ENCODE measurements around the gene ZSWIM4.
A peak's percentile ranks its signal among the peaks of the same experiment; 100 is the strongest.

ZSWIM4 gene

DNA sequence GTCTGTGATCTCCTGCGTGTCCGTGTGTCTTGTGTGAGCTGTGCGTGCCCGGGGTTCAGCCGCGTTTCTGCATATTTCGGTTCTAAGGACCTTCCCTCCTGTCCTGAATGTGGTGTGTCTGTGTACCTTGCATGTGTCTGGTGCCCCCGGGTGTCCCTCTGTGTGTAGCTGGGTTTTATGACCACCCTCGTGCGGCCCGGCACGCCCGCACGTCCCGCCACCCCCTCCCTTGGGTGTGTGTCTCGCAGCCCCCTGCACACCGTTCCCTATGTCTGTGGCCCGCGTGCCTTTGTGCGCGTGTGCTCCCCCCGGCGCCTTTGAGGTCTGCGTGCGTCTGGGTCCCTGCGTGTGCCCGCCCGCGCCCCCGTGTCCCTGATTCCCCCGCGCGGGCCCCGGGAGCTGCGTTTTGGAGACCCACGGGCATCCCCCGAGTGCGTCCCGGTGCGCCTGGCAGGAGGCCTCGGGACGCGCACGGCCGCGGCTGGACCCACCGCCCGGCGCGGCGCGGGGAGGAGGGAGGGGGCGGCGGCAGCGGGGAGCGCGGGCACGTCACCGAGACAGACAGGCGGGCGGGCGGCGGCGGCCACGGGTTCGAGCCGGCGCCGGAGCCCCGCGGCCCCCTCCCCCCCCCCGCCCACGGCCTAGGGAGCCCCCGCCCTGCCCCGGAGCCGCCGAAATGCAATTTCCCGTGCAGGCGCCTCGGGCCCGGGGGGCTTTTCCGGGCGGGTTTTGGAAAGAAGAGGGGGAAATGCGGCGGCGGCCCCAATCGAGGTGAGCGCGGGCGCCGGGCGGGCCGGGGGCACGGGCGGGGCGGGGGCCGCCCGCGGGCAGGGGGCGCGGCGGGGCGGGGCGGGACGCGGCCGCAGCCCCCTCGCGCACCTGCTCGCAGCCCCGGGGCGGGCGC lies 69.7 kb downstream of the ZSWIM4 start:
- DNase-seq, result peak in 2 of 10 donors; percentile 34 to 78
- intact Hi-C loops (cut with DNase I), result no loop called here

DNA sequence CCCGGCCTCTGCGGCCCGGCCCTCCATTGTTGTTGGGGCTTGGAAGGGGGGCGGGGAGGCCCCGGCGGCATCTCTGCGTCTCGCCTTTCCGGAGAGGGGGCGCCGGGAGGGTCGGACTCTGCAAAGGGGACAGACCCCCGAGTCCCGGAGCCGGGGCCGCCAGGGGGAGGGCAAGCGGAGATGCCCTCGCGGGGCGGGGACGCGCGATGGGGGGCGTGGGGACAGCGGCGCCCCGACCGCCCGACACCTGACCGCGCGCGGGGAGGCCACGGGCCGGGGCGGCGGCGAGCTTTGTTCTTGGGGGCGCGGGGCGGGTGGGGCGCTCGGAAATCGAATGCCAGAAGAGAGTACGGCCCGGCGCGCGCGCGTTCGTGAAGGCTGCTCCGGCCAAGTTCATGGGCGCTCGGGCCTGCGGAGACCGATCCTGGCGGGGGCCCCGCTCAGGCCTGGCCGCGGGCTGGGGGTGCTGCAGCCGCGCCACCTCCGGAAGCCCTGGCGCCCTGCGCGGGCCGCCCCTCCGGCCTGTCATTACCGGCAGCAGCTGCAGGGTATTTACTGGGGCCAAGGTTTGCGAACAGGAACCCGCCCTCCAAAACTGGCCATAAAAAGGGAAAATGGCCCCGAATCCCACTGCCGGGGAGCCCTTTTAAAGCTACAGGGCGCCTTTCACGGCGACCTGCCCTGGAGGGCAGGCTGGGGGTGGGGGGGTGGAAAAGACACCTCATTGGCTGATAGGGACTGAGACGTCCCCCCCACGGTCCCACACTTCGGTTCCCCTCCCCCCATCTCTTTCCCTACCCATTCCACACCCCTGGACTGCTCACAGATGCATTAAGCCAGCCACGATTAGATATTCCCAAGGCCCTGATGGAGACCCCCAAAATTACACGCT lies 70.6 kb downstream of the ZSWIM4 start:
- intact Hi-C loops (cut with DNase I), result no loop called here
- peak in 3 of 10 donors; percentile 39 to 46 (median 41) for DNase-seq

DNA sequence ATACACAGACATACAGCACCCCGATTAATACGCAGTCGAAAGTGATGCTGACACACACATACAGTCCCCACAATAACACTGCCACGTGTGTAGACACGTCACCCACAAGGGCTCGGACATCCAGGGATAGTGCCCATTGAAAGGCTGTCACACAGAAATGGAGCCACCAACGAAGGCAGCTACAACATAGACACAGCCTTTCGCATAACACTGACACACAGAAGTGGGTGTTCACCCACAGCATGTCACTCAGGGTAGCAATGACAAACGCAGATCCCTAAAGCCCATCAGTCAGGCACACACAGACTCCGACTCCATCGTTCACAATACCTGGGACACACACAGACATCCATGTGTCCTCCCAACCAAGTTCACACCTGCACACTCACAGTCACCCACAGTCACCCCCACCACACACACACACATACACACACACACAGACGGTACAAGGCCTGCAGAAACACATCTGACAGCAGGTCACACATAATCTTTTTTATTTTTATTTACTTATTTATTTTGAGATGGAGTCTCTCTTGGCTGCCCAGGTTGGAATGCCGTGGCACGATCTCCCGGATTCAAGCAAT lies 71.3 kb downstream of the ZSWIM4 start:
- DNase-seq, result no peak
- intact Hi-C loops (cut with DNase I), result no loop called here

DNA sequence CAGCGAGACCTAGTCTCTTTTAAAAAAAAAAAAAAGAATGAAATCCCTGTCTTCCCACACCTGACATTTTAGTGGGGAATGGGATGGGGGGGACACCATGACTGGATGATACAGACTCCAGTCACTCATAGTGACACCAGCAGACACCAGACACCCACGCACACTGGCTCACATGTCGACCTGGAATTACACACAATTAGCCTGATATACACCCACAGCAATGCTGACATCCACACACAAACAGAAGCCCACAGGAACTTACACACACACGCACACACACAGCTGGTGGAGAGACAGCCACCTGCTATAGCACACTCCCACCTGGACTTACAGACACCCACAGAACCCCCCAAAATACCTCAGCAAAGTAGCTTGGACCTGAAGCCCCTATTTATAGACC lies 73.4 kb downstream of the ZSWIM4 start:
- intact Hi-C loops (cut with DNase I), result no loop called here

DNA sequence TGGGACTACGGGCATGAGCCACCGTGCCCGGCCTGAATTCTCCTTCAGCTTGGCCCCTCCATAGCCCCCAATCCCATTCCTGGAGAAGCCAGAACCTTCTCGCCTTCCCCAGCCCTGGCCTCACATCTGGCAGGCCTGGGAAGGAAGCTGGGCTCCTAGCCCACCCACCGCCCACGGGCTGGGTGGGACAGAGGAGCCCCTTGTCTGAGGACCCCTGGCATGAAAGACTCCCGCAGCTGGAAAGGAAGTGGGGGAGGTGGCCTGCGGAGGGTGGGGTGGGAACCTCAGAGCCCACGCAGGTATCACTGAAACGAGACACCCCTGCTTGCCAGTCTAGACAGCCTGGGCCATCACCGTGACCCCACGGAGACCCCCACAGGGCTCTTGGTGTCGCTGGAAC lies 74.0 kb downstream of the ZSWIM4 start:
- no peak for DNase-seq
- intact Hi-C loops (cut with DNase I), result no loop called here

More for the DNA sequence above, 73.4 kb downstream of the ZSWIM4 start:
- DNase-seq, result no peak

DNA sequence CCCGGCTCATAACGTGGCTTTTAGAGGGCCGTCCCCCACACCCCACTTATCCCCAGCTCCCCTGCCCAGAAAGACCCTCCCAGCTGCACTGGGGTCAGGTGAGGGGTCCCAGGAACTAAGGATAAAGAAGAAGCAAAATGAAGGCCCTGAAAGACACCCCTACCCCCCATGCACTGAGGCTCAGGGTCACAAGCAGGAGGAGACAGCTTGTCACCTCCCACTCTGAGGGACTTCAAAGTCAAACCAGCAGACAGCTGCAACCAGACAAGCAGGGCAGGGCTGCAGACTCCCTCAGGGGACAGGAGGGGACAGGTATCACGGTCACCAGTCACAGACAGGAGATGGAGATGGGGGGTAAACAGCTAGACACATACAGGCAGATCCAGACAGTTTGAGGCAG lies 75.6 kb downstream of the ZSWIM4 start:
- intact Hi-C loops (cut with DNase I), result no loop called here
- no peak for DNase-seq

DNA sequence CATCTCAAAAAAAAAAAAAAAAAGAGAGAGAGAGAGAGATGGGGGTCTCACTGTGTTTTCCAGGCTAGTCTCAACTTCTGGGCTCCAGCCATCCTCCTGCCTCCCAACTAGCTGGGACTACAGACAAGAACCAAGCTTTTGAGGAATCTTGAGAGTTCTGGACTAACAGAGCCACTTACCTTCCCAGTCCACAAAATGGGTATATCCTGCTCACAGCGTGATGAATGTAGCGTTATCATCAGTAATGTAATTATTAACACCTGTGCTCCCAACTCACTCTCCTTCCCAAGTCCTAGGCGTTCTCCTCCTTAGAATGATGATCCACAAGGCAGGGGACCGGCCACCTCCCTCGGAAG lies 77.1 kb downstream of the ZSWIM4 start:
- intact Hi-C loops (cut with DNase I), result no loop called here
- no peak for DNase-seq

DNA sequence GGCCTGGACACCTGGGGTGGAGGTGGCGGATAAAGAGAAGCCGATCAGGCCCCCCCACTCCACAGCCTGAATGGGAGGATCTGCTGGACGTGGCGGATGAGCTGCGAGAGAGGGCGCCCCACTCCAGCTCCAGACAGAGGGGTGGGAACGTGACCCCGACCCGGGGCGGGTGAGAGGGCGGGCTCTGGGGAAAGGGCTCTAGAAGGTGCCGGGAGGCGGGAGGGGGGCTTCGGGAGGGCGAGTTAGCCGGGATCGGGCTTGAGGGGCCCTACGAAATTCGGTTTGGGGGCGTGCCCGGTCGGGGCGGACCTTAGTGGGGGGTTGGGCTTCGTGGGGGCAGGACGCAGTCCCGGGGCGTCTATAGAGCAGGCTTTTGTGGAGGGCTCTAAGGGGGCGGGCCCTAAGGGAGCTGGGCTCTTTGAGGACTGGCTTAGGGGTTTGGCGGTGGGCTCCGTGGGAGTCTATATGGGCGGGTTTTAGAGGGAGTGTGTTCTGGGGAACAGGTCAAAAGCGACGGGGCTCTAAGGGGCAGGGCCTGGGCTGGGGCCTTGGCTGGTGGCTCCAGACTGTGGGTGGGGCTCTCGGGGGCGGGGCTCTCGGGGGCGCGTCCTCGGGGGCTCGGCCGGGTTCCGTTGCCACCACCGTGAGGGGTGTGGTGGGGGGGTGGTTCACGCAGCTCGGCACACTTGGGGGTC lies 77.6 kb downstream of the ZSWIM4 start:
- peak in 1 of 10 donors; percentile 59 for DNase-seq
- intact Hi-C loops (cut with DNase I), result no loop called here

DNA sequence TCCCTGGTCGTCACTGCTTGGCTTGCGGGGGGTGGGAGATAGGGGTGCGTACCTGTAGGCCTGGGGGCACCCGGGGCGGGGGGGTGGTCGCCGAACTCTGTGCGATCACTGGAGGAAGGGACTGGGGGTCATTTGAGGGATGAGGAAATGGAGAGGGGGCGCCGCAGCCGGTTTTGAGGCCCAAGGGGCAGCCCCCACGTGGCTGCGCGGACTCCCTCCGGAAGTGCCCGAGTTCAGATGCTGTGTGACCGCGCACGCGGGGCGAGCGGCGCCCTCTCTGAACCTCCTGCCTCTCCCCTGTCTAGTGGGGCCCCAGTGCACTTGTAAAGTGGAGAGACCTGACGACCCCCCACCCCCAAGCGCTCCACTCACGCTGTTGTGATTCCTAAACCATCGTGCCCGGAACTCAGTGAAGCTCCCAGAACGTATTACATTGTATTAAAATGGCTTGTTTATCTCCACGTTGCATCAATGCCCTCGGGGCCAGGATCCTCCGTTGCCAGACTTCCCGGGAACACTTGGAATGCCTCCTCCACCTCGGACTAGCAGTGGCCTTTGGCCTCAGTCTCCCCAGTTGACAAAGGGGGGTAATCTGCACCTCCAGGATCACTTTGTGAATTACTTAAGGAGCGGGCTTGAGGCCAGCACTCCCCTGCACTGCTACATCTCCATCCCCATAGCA lies 78.7 kb downstream of the ZSWIM4 start:
- DNase-seq, result no peak
- intact Hi-C loops (cut with DNase I), result no loop called here

DNA sequence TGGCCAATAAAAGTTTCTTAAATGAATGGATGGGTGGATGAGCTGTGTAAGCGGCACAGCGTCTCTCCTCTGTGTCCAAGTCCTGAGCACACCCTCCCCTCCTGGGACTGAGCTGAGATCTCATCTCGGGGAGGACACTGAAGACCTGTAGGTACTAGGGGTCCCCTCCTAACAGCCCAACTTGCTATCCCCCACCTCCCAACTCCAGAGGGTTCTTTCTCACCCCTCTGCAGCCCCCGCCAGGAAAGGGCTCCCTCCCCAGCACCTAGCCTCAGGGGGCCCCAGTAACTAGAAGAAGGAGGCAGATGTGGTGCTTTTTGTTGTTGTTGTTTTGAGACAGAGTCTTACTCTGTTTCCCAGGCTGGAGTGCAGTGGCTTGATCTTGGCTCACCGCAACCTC lies 80.6 kb downstream of the ZSWIM4 start:
- DNase-seq, result no peak
- intact Hi-C loops (cut with DNase I), result no loop called here

DNA sequence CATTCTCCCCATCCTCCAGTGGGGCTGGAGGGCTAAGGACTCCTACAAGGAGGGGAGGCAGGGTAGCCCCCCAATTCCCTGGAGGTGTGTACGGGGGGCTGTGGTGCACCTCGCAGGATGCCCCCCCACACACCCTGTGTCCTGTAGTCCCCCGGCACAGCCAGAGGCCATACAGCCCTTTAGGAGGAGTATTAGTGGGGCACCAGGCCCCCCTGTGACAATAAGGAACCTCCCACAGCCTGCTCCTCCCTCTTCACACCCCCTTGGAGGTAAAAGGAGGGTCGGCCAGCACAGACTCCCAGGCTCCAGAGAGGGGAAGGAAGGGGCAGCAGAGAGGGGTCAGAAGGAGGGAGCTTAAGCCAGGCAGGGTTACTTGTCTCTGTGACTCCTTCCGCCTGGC lies 81.6 kb downstream of the ZSWIM4 start, which contains the start of gene NANOS3:
Gene NANOS3 (plus strand): TSS at position 301 of the 400 bp plus-strand sequence. CDS start 115 bp downstream, outside the sequence.
- no peak for DNase-seq
- intact Hi-C loops (cut with DNase I), result no loop called here

DNA sequence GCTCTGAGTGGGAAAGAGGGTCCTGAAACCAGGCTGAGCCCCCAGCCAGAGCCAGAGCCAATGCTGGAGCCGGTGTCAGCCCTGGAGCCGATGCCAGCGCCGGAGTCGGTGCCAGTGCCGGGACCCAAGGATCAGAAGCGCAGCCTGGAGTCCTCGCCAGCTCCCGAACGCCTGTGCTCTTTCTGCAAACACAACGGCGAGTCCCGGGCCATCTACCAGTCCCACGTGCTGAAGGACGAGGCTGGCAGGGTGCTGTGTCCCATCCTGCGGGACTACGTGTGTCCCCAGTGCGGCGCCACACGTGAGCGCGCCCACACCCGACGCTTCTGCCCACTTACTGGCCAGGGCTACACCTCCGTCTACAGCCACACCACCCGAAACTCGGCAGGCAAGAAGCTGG lies 82.1 kb downstream of the ZSWIM4 start:
- DNase-seq, result peak in 1 of 10 donors; percentile 64
- intact Hi-C loops (cut with DNase I), result no loop called here

DNA sequence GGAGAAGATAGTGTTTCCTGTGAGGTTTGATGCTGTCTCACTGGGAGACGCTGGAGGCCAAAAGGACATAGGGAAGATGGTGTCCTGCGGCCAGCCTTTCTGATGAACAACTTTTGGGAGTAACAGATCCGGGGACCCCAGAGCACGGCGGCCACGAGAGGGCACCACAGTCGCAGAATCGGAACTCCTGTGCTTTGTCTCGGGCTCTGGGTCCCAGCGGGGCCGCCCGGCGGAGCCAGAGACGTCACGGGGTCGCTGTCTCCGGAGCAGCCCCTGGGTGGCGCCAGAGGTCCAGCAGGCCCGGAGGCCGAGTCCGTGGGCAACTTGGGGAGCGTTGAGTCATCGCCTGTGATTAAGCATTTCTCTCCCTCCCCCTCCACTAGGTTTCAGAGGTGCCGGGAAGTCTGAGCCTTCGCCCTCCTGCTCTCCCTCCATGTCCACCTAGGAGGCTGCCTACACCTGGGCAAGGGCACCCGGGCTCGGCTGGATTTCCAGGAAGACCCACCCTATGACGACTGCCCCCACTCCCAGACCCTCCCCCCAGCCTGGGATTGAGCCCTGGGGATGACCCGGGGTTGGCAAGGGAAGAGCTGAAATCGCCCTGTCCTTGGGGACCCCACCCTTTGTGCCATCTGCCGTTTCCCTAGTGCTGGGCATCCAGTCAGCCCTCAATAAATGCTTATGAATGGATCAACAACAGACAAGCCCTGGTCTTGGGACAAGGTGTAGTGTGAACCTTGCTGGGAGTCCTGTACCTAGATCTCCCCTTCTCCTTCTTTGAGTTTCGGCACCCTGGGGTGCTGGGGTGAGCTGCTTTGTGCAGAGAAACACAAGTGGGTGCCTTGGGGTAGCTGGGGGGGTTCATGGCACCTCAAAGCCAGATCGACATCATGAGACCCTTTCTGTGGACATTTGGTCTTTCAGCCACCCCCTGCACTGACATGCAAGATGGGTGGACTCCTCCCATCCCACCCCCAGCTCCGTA lies 85.1 kb downstream of the ZSWIM4 start:
- intact Hi-C loops (cut with DNase I), result loop anchor here (1.0 kb wide), 1 partner anchor 195 kb away; no protein-coding TSS in a partner anchor
- peak; percentile 92 to 100 (median 97) for DNase-seq

DNA sequence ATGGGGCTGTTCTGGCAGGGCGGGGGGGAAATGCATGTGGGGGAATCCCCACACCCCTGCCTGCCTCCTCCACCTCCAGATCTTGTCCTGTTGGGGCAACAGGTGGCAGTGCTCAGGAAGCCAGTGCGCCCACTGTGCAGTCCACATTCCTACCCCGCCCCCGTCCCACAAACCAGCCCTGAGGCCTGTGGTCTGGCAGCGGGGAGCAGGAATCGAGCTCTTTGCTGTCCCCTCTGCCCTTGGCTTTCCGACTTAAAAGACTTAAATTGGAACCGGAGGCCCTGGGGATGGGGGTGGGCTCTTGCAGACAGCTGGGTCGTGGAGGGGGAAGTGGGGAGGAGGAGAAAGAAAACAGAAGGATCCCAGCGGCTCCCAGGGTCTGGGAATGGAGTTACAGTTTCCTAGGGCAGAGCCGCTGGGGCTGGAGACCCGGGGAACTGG lies 86.0 kb downstream of the ZSWIM4 start:
- intact Hi-C loops (cut with DNase I), result no loop called here
- DNase-seq, result no peak

Measured in posterior cingulate gyrus (tissue), 11 donors.